ENCODE results near the gene BEGAIN.

Gene BEGAIN

GRCh38 chr14:100587086-100587762 lies at the start of gene BEGAIN:
BEGAIN (minus strand) TSS chr14:100587417; CDS start chr14:100587290, 127 bp downstream.
- peak; percentile 36 for DNase-seq

- no peak for DNase-seq
These were observed 49.3 kb upstream of the BEGAIN start for GRCh38 chr14:100636559-100636958.

GRCh38 chr14:100634026-100634425 lies 46.8 kb upstream of the BEGAIN start:
- DNase-seq, result no peak

GRCh38 chr14:100633406-100633805 lies 46.2 kb upstream of the BEGAIN start:
- no peak for DNase-seq

GRCh38 chr14:100629696-100630095 lies 42.5 kb upstream of the BEGAIN start:
- no peak for DNase-seq

GRCh38 chr14:100629098-100629497 lies 41.9 kb upstream of the BEGAIN start:
- DNase-seq, result no peak

- no peak for DNase-seq
These were observed 41.0 kb upstream of the BEGAIN start for GRCh38 chr14:100628225-100628624.

GRCh38 chr14:100626614-100627013 lies 39.4 kb upstream of the BEGAIN start:
- no peak for DNase-seq

- DNase-seq, result no peak
These were observed 36.7 kb upstream of the BEGAIN start for GRCh38 chr14:100623961-100624360.

- no peak for DNase-seq
These were observed 36.3 kb upstream of the BEGAIN start for GRCh38 chr14:100623557-100623956.

- DNase-seq, result no peak
These were observed 35.7 kb upstream of the BEGAIN start for GRCh38 chr14:100622708-100623485.

GRCh38 chr14:100622224-100622623 lies 35.0 kb upstream of the BEGAIN start:
- no peak for DNase-seq

- DNase-seq, result no peak
These were observed 34.6 kb upstream of the BEGAIN start for GRCh38 chr14:100621806-100622205.

- DNase-seq, result no peak
These were observed 33.3 kb upstream of the BEGAIN start for GRCh38 chr14:100620255-100621100.

- no peak for DNase-seq
These were observed 32.4 kb upstream of the BEGAIN start for GRCh38 chr14:100619396-100620254.

GRCh38 chr14:100618763-100619320 lies 31.6 kb upstream of the BEGAIN start:
- no peak for DNase-seq

- DNase-seq, result no peak
These were observed 31.1 kb upstream of the BEGAIN start for GRCh38 chr14:100618318-100618693.

GRCh38 chr14:100617410-100618317 lies 30.4 kb upstream of the BEGAIN start:
- DNase-seq, result no peak

- no peak for DNase-seq
These were observed 29.7 kb upstream of the BEGAIN start for GRCh38 chr14:100616854-100617409.

Data from NCI-H226 (cell line).